ENCODE measurements around the gene ZNRF3.
"Not testable (repeated sequence)": the region's sequence is repeated elsewhere in the genome, so short reads cannot be mapped to it uniquely, and the experiment has no call there.

ZNRF3 gene

GRCh38 chr22:28908810-28909209 is 25.4 kb downstream of the ZNRF3 start:
- not testable (repeated sequence) for DNase-seq (ENCODE audit: low read depth)

GRCh38 chr22:28909375-28909774 is 26.0 kb downstream of the ZNRF3 start:
- DNase-seq (ENCODE audit: low read depth), result no peak

- DNase-seq (ENCODE audit: low read depth), result no peak
These were observed 27.4 kb downstream of the ZNRF3 start for GRCh38 chr22:28910569-28911303.

- no peak for DNase-seq (ENCODE audit: low read depth)
These were observed 27.9 kb downstream of the ZNRF3 start for GRCh38 chr22:28911304-28911690.

GRCh38 chr22:28911777-28912669 is 28.7 kb downstream of the ZNRF3 start:
- peak; percentile 58 for DNase-seq (ENCODE audit: low read depth)

- no peak for DNase-seq (ENCODE audit: low read depth)
These were observed 30.8 kb downstream of the ZNRF3 start for GRCh38 chr22:28914201-28914600.

- no peak for DNase-seq (ENCODE audit: low read depth)
These were observed 32.6 kb downstream of the ZNRF3 start for GRCh38 chr22:28915969-28916368.

- no peak for DNase-seq (ENCODE audit: low read depth)
These were observed 34.6 kb downstream of the ZNRF3 start for GRCh38 chr22:28917747-28918549.

GRCh38 chr22:28918550-28919271 is 35.3 kb downstream of the ZNRF3 start:
- DNase-seq (ENCODE audit: low read depth), result no peak

GRCh38 chr22:28920757-28921584 is 37.6 kb downstream of the ZNRF3 start:
- DNase-seq (ENCODE audit: low read depth), result no peak

- DNase-seq (ENCODE audit: low read depth), result no peak
These were observed 38.2 kb downstream of the ZNRF3 start for GRCh38 chr22:28921585-28921879.

GRCh38 chr22:28922540-28923244 is 39.3 kb downstream of the ZNRF3 start:
- DNase-seq (ENCODE audit: low read depth), result no peak

- DNase-seq (ENCODE audit: low read depth), result no peak
These were observed 40.7 kb downstream of the ZNRF3 start for GRCh38 chr22:28923826-28924732.

- no peak for DNase-seq (ENCODE audit: low read depth)
These were observed 42.5 kb downstream of the ZNRF3 start for GRCh38 chr22:28925916-28926315.

GRCh38 chr22:28927630-28928029 is 44.3 kb downstream of the ZNRF3 start:
- no peak for DNase-seq (ENCODE audit: low read depth)

- no peak for DNase-seq (ENCODE audit: low read depth)
These were observed 45.8 kb downstream of the ZNRF3 start for GRCh38 chr22:28929197-28929596.

GRCh38 chr22:28930357-28931007 is 47.1 kb downstream of the ZNRF3 start:
- peak; percentile 21 for DNase-seq (ENCODE audit: low read depth)

GRCh38 chr22:28931844-28932567 is 48.6 kb downstream of the ZNRF3 start:
- DNase-seq (ENCODE audit: low read depth), result no peak

All from fibroblast of gingiva (primary cell).